Sigmoid colon (tissue), 7 donors: ENCODE data around the gene CNN3. TPM values are rescaled to one million over a fixed set of nuclear protein-coding genes. Genes with fewer than 3 reads are reported as not detected.
A peak's percentile ranks its signal among the peaks of the same experiment; 100 is the strongest.

ENCODE experiments used
- DNase-seq: peaks from one replicate; pipeline ENCODE4 v3.0.0-alpha.2; 2019
- H3K27ac ChIP-seq, 4 donors: fragments of 200-600 bp; sonication (generic); one replicate each; pipeline ENCODE4 v1.5.1; 2016 to 2019; ENCODE audit warnings: mild to moderate bottlenecking in 1 of 4
- H3K27me3 ChIP-seq, 3 donors: fragments of 200-600 bp; sonication (generic); one replicate each; pipeline ENCODE4 v1.5.1; 2019; ENCODE audit warnings: mild to moderate bottlenecking in 1 of 3
- H3K36me3 ChIP-seq, 4 donors: fragments of 200-600 bp; sonication (generic); one replicate each; pipeline ENCODE4 v1.5.1; 2016 to 2019
- H3K4me1 ChIP-seq, 4 donors: fragments of 200-600 bp; sonication (generic); one replicate each; pipeline ENCODE4 v1.5.1; 2017 to 2019
- H3K4me3 ChIP-seq, 4 donors: fragments of 200-600 bp; sonication (generic); one replicate each; pipeline ENCODE4 v1.5.1; 2017 to 2019; ENCODE audit warnings: mild to moderate bottlenecking in 2 of 4, moderate library complexity in 1 of 4
- H3K9me3 ChIP-seq, 4 donors: fragments of 200-600 bp in 3 of 4; sonication (generic) in 3 of 4; one replicate each; pipeline versions ENCODE4 v1.5.1 to v1.6.1; 2013 to 2019
- EP300 ChIP-seq, 4 donors: sonication (generic); formaldehyde crosslinking; IDR thresholded peaks; one replicate each; pipeline ENCODE4 v1.6.1; 2017; ENCODE audit warnings: antibody characterized with exemption in 4 of 4
- POLR2A ChIP-seq, 2 donors: fragments of 450-650 bp; IDR thresholded peaks; one replicate each; pipeline ENCODE4 v1.6.1; 2016; ENCODE audit warnings: antibody characterized with exemption in 2 of 2, mild to moderate bottlenecking in 2 of 2, moderate library complexity in 2 of 2
- POLR2AphosphoS5 ChIP-seq, 4 donors: sonication (generic); formaldehyde crosslinking; IDR thresholded peaks; one replicate each; pipeline ENCODE4 v1.6.1; 2017; ENCODE audit warnings: antibody characterized with exemption in 4 of 4
- WGBS, 2 donors: extraction: QIAGEN DNeasy Blood & Tissue Kit; methylation state at CpG; one replicate each; pipeline ENCODE4 v1.1.7; 2013; 5-methylcytosine and 5-hydroxymethylcytosine counted together
- intact Hi-C: fragments of 100-400 bp; cut with DNase I; formaldehyde crosslinking; loops from one replicate; pipeline ENCODE4 v1.15.1; 2023
- polyA plus RNA-seq, 3 donors: library from polyadenylated mRNA; stranded (reverse); fragments of 200-250 nt; gene quantifications; one replicate each; pipeline ENCODE4 v1.2.3, GENCODE V29; 2013
- total RNA-seq, 4 donors: library from RNA; depleted of rRNA; stranded (reverse); fragments of >200 nt; gene quantifications; one replicate each; pipeline ENCODE4 v1.1.0, GENCODE V29; 2016
- TF ChIP-seq, protein P1 (sequence below), 4 experiments: fragments of 450-650 bp in 3 of 4; fragments of 200-600 bp in 1 of 4; IDR thresholded peaks; one replicate each; pipeline ENCODE4 v1.5.1; 2016 to 2019; ENCODE audit warnings: antibody characterized with exemption in 4 of 4, mild to moderate bottlenecking in 3 of 4, moderate library complexity in 2 of 4
- donor health status: healthy with polysubstance abuse.
- donor health status: Bipolar disorder and iron deficiency.
- donor health status: healthy.

The CNN3 gene
- total and polyA plus RNA-seq, 7 donors = 58.3 to 247 (median 157) TPM

GRCh38 chr1:94958081-94958480, 31.2 kb upstream of the CNN3 start:
- no peaks in the 10 kb centered on the region for H3K27me3 ChIP-seq
- 93 to 100% methylated on average over 1 of the region's 1 CpG for WGBS, 2 donors
- no peaks in the 10 kb centered on the region for H3K36me3 ChIP-seq
- H3K9me3 ChIP-seq = no peaks in the 10 kb centered on the region
- no peak for DNase-seq
- H3K4me3 ChIP-seq = no peak overlapping the region
- intact Hi-C loops = no loop called here
- no peak for TF ChIP-seq EP300 (IDR thresholded peaks at IDR 0.05)
- TF ChIP-seq, protein P1, sequence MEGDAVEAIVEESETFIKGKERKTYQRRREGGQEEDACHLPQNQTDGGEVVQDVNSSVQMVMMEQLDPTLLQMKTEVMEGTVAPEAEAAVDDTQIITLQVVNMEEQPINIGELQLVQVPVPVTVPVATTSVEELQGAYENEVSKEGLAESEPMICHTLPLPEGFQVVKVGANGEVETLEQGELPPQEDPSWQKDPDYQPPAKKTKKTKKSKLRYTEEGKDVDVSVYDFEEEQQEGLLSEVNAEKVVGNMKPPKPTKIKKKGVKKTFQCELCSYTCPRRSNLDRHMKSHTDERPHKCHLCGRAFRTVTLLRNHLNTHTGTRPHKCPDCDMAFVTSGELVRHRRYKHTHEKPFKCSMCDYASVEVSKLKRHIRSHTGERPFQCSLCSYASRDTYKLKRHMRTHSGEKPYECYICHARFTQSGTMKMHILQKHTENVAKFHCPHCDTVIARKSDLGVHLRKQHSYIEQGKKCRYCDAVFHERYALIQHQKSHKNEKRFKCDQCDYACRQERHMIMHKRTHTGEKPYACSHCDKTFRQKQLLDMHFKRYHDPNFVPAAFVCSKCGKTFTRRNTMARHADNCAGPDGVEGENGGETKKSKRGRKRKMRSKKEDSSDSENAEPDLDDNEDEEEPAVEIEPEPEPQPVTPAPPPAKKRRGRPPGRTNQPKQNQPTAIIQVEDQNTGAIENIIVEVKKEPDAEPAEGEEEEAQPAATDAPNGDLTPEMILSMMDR (IDR thresholded peaks at IDR 0.05) = no peak
- TF ChIP-seq POLR2AphosphoS5 (IDR thresholded peaks at IDR 0.05) = no peak
- TF ChIP-seq POLR2A (IDR thresholded peaks at IDR 0.05) = no peak
- peaks cover 0 to 43% (median 33%) of the 10 kb centered on the region in 4 donors for H3K4me1 ChIP-seq
- H3K27ac ChIP-seq = peak overlapping the region in 1 of 4 donors; percentile 26

- Histone ChIP-seq H3K27ac (peak overlapping the region; percentile 21 to 74 (median 68)), H3K4me3 (no peak overlapping the region), H3K9me3 (no peaks in the 10 kb centered on the region), H3K36me3 (no peaks in the 10 kb centered on the region), H3K4me1 (peaks cover 0 to 32% (median 28%) of the 10 kb centered on the region in 4 donors), H3K27me3 (no peaks in the 10 kb centered on the region)
- peak; percentile 73 for DNase-seq
- intact Hi-C loops = no loop called here
- no peak for TF ChIP-seq POLR2A (IDR thresholded peaks at IDR 0.05)
- TF ChIP-seq POLR2AphosphoS5 (IDR thresholded peaks at IDR 0.05) = peak in 2 of 4 donors; percentile 33 to 38
- 49 to 63% methylated on average over 6 of the region's 6 CpGs for WGBS, 2 donors
Observed at GRCh38 chr1:94955767-94956632, 29.1 kb upstream of the CNN3 start.

GRCh38 chr1:94954263-94955220, 27.6 kb upstream of the CNN3 start:
- DNase-seq = no peak
- H3K36me3 ChIP-seq = no peaks in the 10 kb centered on the region
- intact Hi-C loops = no loop called here
- peaks cover 0 to 32% (median 28%) of the 10 kb centered on the region in 4 donors for H3K4me1 ChIP-seq
- WGBS, 2 donors = 80 to 87% methylated on average over 9 of the region's 9 CpGs
- H3K9me3 ChIP-seq = no peaks in the 10 kb centered on the region
- TF ChIP-seq POLR2A (IDR thresholded peaks at IDR 0.05) (no peak), POLR2AphosphoS5 (IDR thresholded peaks at IDR 0.05) (no peak), EP300 (IDR thresholded peaks at IDR 0.05) (no peak)
- TF ChIP-seq, protein P1 (IDR thresholded peaks at IDR 0.05) = no peak
- H3K27ac ChIP-seq = peak overlapping the region in 3 of 4 donors; percentile 16 to 74 (median 68)
- no peak overlapping the region for H3K4me3 ChIP-seq
- no peaks in the 10 kb centered on the region for H3K27me3 ChIP-seq

- no peaks in the 10 kb centered on the region for H3K9me3 ChIP-seq
- no peak for DNase-seq
- 57 to 76% methylated on average over 6 of the region's 6 CpGs for WGBS, 2 donors
- peak overlapping the region in 3 of 4 donors; percentile 16 to 74 (median 68) for H3K27ac ChIP-seq
- H3K4me1 ChIP-seq = peaks cover 0 to 32% (median 28%) of the 10 kb centered on the region in 4 donors
- TF ChIP-seq EP300 (IDR thresholded peaks at IDR 0.05) = no peak
- no peak for TF ChIP-seq POLR2A (IDR thresholded peaks at IDR 0.05)
- TF ChIP-seq POLR2AphosphoS5 (IDR thresholded peaks at IDR 0.05) = no peak
- TF ChIP-seq, protein P1 (IDR thresholded peaks at IDR 0.05) = no peak
- intact Hi-C loops = no loop called here
- no peaks in the 10 kb centered on the region for H3K36me3 ChIP-seq
- no peaks in the 10 kb centered on the region for H3K27me3 ChIP-seq
- H3K4me3 ChIP-seq = no peak overlapping the region
Observed at GRCh38 chr1:94953746-94954145, 26.8 kb upstream of the CNN3 start.

DNA sequence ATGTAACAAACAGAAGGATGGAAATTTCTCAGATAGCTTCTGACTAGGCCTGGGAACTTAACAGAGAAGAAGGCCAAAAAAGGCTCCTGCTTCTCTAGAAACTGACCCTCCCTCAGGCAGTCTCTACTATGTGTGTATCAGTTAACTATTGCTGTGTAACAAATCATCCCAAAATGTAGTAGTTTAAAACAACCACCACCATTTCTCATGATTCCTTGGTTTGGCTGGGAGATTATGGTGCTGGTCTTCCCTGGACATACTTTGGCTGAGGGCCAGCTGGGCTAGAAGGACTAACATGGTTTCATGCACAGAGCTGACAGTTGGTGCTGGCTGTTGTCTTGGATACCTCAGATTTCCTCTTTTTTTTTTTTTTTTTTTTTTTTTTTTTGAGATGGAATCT, 26.2 kb upstream of the CNN3 start:
- Histone ChIP-seq H3K4me3 (no peak overlapping the region), H3K36me3 (no peaks in the 10 kb centered on the region), H3K27ac (no peak overlapping the region), H3K27me3 (no peaks in the 10 kb centered on the region), H3K9me3 (no peaks in the 10 kb centered on the region), H3K4me1 (peaks cover 0 to 32% (median 28%) of the 10 kb centered on the region in 4 donors)
- intact Hi-C loops = no loop called here
- TF ChIP-seq, protein P1 (IDR thresholded peaks at IDR 0.05) = no peak
- TF ChIP-seq EP300 (IDR thresholded peaks at IDR 0.05) (no peak), POLR2AphosphoS5 (IDR thresholded peaks at IDR 0.05) (no peak), POLR2A (IDR thresholded peaks at IDR 0.05) (no peak)
- no peak for DNase-seq
